ENCODE results near the gene TFF3. TPM values are rescaled to one million over a fixed set of nuclear protein-coding genes. Genes with fewer than 3 reads are reported as not detected.
"Not testable (repeated sequence)": the region's sequence is repeated elsewhere in the genome, so short reads cannot be mapped to it uniquely, and the experiment has no call there.

The TFF3 gene
- polyA plus RNA-seq, 2 donors = 2.3 to 8.6 TPM

- Histone ChIP-seq H3K4me1 (ENCODE audit: control insufficient read depth in 2 of 2, insufficient read depth in 2 of 2, low read length in 1 of 2) (peaks cover 0 to 4% of the 10 kb centered on the region in 2 donors), H3K4me3 (ENCODE audit: low read depth in 1 of 2, low read length in 2 of 2) (no peak overlapping the region), H3K9me3 (ENCODE audit: control insufficient read depth in 2 of 2, insufficient read depth in 1 of 2, low read depth in 1 of 2, low read length in 1 of 2) (no peaks in the 10 kb centered on the region), H3K27ac (ENCODE audit: low read depth in 2 of 2, low read length in 1 of 2) (no peak overlapping the region), H3K27me3 (ENCODE audit: control insufficient read depth in 1 of 2, insufficient read depth in 2 of 2, low read length in 2 of 2) (no peaks in the 10 kb centered on the region), H3K36me3 (ENCODE audit: control insufficient read depth in 2 of 2, insufficient read depth in 2 of 2, low read length in 1 of 2) (peaks cover 0 to 7% of the 10 kb centered on the region in 2 donors)
- WGBS, 2 donors = 70 to 78% methylated on average over 19 to 20 of the region's 20 CpGs
Measured at GRCh38 chr21:42299324-42300044, 15.7 kb downstream of the TFF3 start.

- WGBS, 2 donors = 80 to 82% methylated on average over 5 of the region's 5 CpGs
- H3K27me3 ChIP-seq (ENCODE audit: control insufficient read depth in 1 of 2, insufficient read depth in 2 of 2, low read length in 2 of 2) = no peaks in the 10 kb centered on the region
- no peak overlapping the region for H3K27ac ChIP-seq (ENCODE audit: low read depth in 2 of 2, low read length in 1 of 2)
- no peak overlapping the region for H3K4me3 ChIP-seq (ENCODE audit: low read depth in 1 of 2, low read length in 2 of 2)
- peaks cover 0 to 11% of the 10 kb centered on the region in 2 donors for H3K36me3 ChIP-seq (ENCODE audit: control insufficient read depth in 2 of 2, insufficient read depth in 2 of 2, low read length in 1 of 2)
- peaks cover 0 to 3% of the 10 kb centered on the region in 2 donors for H3K9me3 ChIP-seq (ENCODE audit: control insufficient read depth in 2 of 2, insufficient read depth in 1 of 2, low read depth in 1 of 2, low read length in 1 of 2)
- peaks cover 0 to 4% of the 10 kb centered on the region in 2 donors for H3K4me1 ChIP-seq (ENCODE audit: control insufficient read depth in 2 of 2, insufficient read depth in 2 of 2, low read length in 1 of 2)
Measured at GRCh38 chr21:42298657-42299056, 16.6 kb downstream of the TFF3 start.

GRCh38 chr21:42298237-42298636 lies 17.0 kb downstream of the TFF3 start:
- Histone ChIP-seq H3K27me3 (ENCODE audit: control insufficient read depth in 1 of 2, insufficient read depth in 2 of 2, low read length in 2 of 2) (no peaks in the 10 kb centered on the region), H3K4me3 (ENCODE audit: low read depth in 1 of 2, low read length in 2 of 2) (no peak overlapping the region), H3K36me3 (ENCODE audit: control insufficient read depth in 2 of 2, insufficient read depth in 2 of 2, low read length in 1 of 2) (peaks cover 0 to 11% of the 10 kb centered on the region in 2 donors), H3K4me1 (ENCODE audit: control insufficient read depth in 2 of 2, insufficient read depth in 2 of 2, low read length in 1 of 2) (peaks cover 0 to 4% of the 10 kb centered on the region in 2 donors), H3K27ac (ENCODE audit: low read depth in 2 of 2, low read length in 1 of 2) (no peak overlapping the region), H3K9me3 (ENCODE audit: control insufficient read depth in 2 of 2, insufficient read depth in 1 of 2, low read depth in 1 of 2, low read length in 1 of 2) (peaks cover 0 to 4% of the 10 kb centered on the region in 2 donors)
- WGBS, 2 donors = 66 to 68% methylated on average over 6 of the region's 6 CpGs

- Histone ChIP-seq H3K4me3 (ENCODE audit: low read depth in 1 of 2, low read length in 2 of 2) (no peak overlapping the region), H3K27me3 (ENCODE audit: control insufficient read depth in 1 of 2, insufficient read depth in 2 of 2, low read length in 2 of 2) (no peaks in the 10 kb centered on the region), H3K9me3 (ENCODE audit: control insufficient read depth in 2 of 2, insufficient read depth in 1 of 2, low read depth in 1 of 2, low read length in 1 of 2) (peaks cover 0 to 8% of the 10 kb centered on the region in 2 donors), H3K4me1 (ENCODE audit: control insufficient read depth in 2 of 2, insufficient read depth in 2 of 2, low read length in 1 of 2) (peaks cover 0 to 4% of the 10 kb centered on the region in 2 donors), H3K36me3 (ENCODE audit: control insufficient read depth in 2 of 2, insufficient read depth in 2 of 2, low read length in 1 of 2) (peaks cover 0 to 18% of the 10 kb centered on the region in 2 donors), H3K27ac (ENCODE audit: low read depth in 2 of 2, low read length in 1 of 2) (no peak overlapping the region)
- 79 to 85% methylated on average over 9 of the region's 9 CpGs for WGBS, 2 donors
Measured at GRCh38 chr21:42297377-42297776, 17.8 kb downstream of the TFF3 start.

GRCh38 chr21:42296501-42296900 lies 18.7 kb downstream of the TFF3 start:
- Histone ChIP-seq H3K27ac (ENCODE audit: low read depth in 2 of 2, low read length in 1 of 2) (no peak overlapping the region), H3K27me3 (ENCODE audit: control insufficient read depth in 1 of 2, insufficient read depth in 2 of 2, low read length in 2 of 2) (no peaks in the 10 kb centered on the region), H3K9me3 (ENCODE audit: control insufficient read depth in 2 of 2, insufficient read depth in 1 of 2, low read depth in 1 of 2, low read length in 1 of 2) (peaks cover 0 to 8% of the 10 kb centered on the region in 2 donors), H3K4me1 (ENCODE audit: control insufficient read depth in 2 of 2, insufficient read depth in 2 of 2, low read length in 1 of 2) (peaks cover 0 to 4% of the 10 kb centered on the region in 2 donors), H3K36me3 (ENCODE audit: control insufficient read depth in 2 of 2, insufficient read depth in 2 of 2, low read length in 1 of 2) (peaks cover 0 to 24% of the 10 kb centered on the region in 2 donors), H3K4me3 (ENCODE audit: low read depth in 1 of 2, low read length in 2 of 2) (no peak overlapping the region)
- 75 to 85% methylated on average over 7 of the region's 7 CpGs for WGBS, 2 donors

- peaks cover 1 to 29% of the 10 kb centered on the region in 2 donors for H3K36me3 ChIP-seq (ENCODE audit: control insufficient read depth in 2 of 2, insufficient read depth in 2 of 2, low read length in 1 of 2)
- no peak overlapping the region for H3K4me3 ChIP-seq (ENCODE audit: low read depth in 1 of 2, low read length in 2 of 2)
- H3K27ac ChIP-seq (ENCODE audit: low read depth in 2 of 2, low read length in 1 of 2) = no peak overlapping the region
- 80 to 82% methylated on average over 15 of the region's 15 CpGs for WGBS, 2 donors
- peaks cover 0 to 8% of the 10 kb centered on the region in 2 donors for H3K9me3 ChIP-seq (ENCODE audit: control insufficient read depth in 2 of 2, insufficient read depth in 1 of 2, low read depth in 1 of 2, low read length in 1 of 2)
- H3K27me3 ChIP-seq (ENCODE audit: control insufficient read depth in 1 of 2, insufficient read depth in 2 of 2, low read length in 2 of 2) = no peaks in the 10 kb centered on the region
- peaks cover 0 to 4% of the 10 kb centered on the region in 2 donors for H3K4me1 ChIP-seq (ENCODE audit: control insufficient read depth in 2 of 2, insufficient read depth in 2 of 2, low read length in 1 of 2)
Measured at GRCh38 chr21:42295845-42296244, 19.4 kb downstream of the TFF3 start.

GRCh38 chr21:42294273-42294880 lies 20.8 kb downstream of the TFF3 start:
- no peak overlapping the region for H3K27ac ChIP-seq (ENCODE audit: low read depth in 2 of 2, low read length in 1 of 2)
- H3K4me3 ChIP-seq (ENCODE audit: low read depth in 1 of 2, low read length in 2 of 2) = no peak overlapping the region
- 89 to 92% methylated on average over 22 of the region's 22 CpGs for WGBS, 2 donors
- peaks cover 0 to 8% of the 10 kb centered on the region in 2 donors for H3K9me3 ChIP-seq (ENCODE audit: control insufficient read depth in 2 of 2, insufficient read depth in 1 of 2, low read depth in 1 of 2, low read length in 1 of 2)
- H3K27me3 ChIP-seq (ENCODE audit: control insufficient read depth in 1 of 2, insufficient read depth in 2 of 2, low read length in 2 of 2) = no peaks in the 10 kb centered on the region
- no peaks in the 10 kb centered on the region for H3K4me1 ChIP-seq (ENCODE audit: control insufficient read depth in 2 of 2, insufficient read depth in 2 of 2, low read length in 1 of 2)
- H3K36me3 ChIP-seq (ENCODE audit: control insufficient read depth in 2 of 2, insufficient read depth in 2 of 2, low read length in 1 of 2) = peaks cover 4 to 29% of the 10 kb centered on the region in 2 donors

GRCh38 chr21:42293649-42294272 lies 21.4 kb downstream of the TFF3 start:
- Histone ChIP-seq H3K4me3 (ENCODE audit: low read depth in 1 of 2, low read length in 2 of 2) (no peak overlapping the region), H3K9me3 (ENCODE audit: control insufficient read depth in 2 of 2, insufficient read depth in 1 of 2, low read depth in 1 of 2, low read length in 1 of 2) (peaks cover 0 to 8% of the 10 kb centered on the region in 2 donors), H3K27ac (ENCODE audit: low read depth in 2 of 2, low read length in 1 of 2) (no peak overlapping the region), H3K27me3 (ENCODE audit: control insufficient read depth in 1 of 2, insufficient read depth in 2 of 2, low read length in 2 of 2) (no peaks in the 10 kb centered on the region), H3K4me1 (ENCODE audit: control insufficient read depth in 2 of 2, insufficient read depth in 2 of 2, low read length in 1 of 2) (no peaks in the 10 kb centered on the region), H3K36me3 (ENCODE audit: control insufficient read depth in 2 of 2, insufficient read depth in 2 of 2, low read length in 1 of 2) (peaks cover 4 to 29% of the 10 kb centered on the region in 2 donors)
- WGBS, 2 donors = 84 to 92% methylated on average over 17 of the region's 17 CpGs

- H3K36me3 ChIP-seq (ENCODE audit: control insufficient read depth in 2 of 2, insufficient read depth in 2 of 2, low read length in 1 of 2) = peaks cover 4 to 29% of the 10 kb centered on the region in 2 donors
- WGBS, 2 donors = 90 to 99% methylated on average over 4 of the region's 4 CpGs
- not testable (repeated sequence) for H3K4me1 ChIP-seq (ENCODE audit: control insufficient read depth in 2 of 2, insufficient read depth in 2 of 2, low read length in 1 of 2); H3K27me3 ChIP-seq (ENCODE audit: control insufficient read depth in 1 of 2, insufficient read depth in 2 of 2, low read length in 2 of 2); H3K9me3 ChIP-seq (ENCODE audit: control insufficient read depth in 2 of 2, insufficient read depth in 1 of 2, low read depth in 1 of 2, low read length in 1 of 2); H3K27ac ChIP-seq (ENCODE audit: low read depth in 2 of 2, low read length in 1 of 2); H3K4me3 ChIP-seq (ENCODE audit: low read depth in 1 of 2, low read length in 2 of 2)
Measured at GRCh38 chr21:42292563-42293142, 22.6 kb downstream of the TFF3 start.

Data from esophagus (tissue), 2 donors.